Cardiac muscle cell (in vitro differentiated cells and primary cell): Measurements from ENCODE around the gene RHOU. TPM values are rescaled to one million over a fixed set of nuclear protein-coding genes. Genes with fewer than 3 reads are reported as not detected.

Source experiments
- DNase-seq, 2 donors: peaks; one replicate each; pipeline versions ENCODE4 v3.0.0 to v3.0.0-alpha.2; 2010 to 2017; ENCODE audit warnings: low read depth in 1 of 2, low spot score in 1 of 2
- H3K27ac ChIP-seq: fragments of 200-600 bp; sonication (generic); 2 replicates; pipeline ENCODE4 v1.5.1; 2016
- H3K27me3 ChIP-seq: fragments of 200-600 bp; sonication (generic); 2 replicates; pipeline ENCODE4 v1.6.0; 2016; ENCODE audit warnings: control low read depth
- H3K36me3 ChIP-seq: fragments of 200-600 bp; sonication (generic); 2 replicates; pipeline ENCODE4 v1.5.1; 2016; ENCODE audit warnings: control low read depth
- H3K4me1 ChIP-seq: fragments of 200-600 bp; sonication (generic); 2 replicates; pipeline ENCODE4 v1.8.1; 2017; ENCODE audit warnings: low read depth, mild to moderate bottlenecking, mixed run types
- H3K4me3 ChIP-seq: fragments of 200-600 bp; sonication (generic); 2 replicates; pipeline ENCODE4 v1.5.1; 2016; ENCODE audit warnings: mild to moderate bottlenecking
- H3K9me3 ChIP-seq: fragments of 200-600 bp; sonication (generic); 2 replicates; pipeline ENCODE4 v1.5.1; 2017; ENCODE audit warnings: low read depth, mild to moderate bottlenecking, control low read depth
- CTCF ChIP-seq: IDR thresholded peaks from 2 replicates; pipeline ENCODE4 v1.5.1; 2012; ENCODE audit warnings: low read depth, mild to moderate bottlenecking, low read length
- polyA plus RNA-seq: library from polyadenylated mRNA; unstranded; fragments of >200 nt; fragmentation: Nextera tagmentation; extraction: Ambion mirVana; gene quantifications from 2 replicates; pipeline ENCODE4 v1.2.1, GENCODE V29; 2016
- total RNA-seq: library from RNA; depleted of rRNA; stranded (reverse); fragments of >200 nt; gene quantifications from 2 replicates; pipeline ENCODE4 v1.2.3, GENCODE V29; 2016

RHOU gene
- total and polyA plus RNA-seq, 2 experiments from 2014 or later = 1.2 to 2.3 TPM

DNA sequence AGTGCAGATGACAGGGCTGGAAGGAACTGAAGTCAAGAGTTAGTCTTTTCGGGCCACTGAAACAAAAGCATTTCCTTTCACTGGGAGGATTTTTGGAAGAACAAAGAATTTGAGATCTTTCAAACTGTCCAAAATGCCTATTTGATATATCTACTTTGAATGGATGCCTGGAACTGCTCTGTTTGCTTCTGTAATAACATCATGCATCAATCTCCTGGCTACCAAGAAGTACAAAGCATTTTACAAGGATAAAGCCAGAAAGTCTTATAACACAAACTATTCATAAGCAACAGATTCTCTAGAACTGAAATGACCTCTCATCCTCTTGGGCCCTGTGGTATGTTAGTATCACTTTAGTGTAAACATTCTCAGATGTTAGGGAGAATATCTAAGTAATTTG, 18.2 kb upstream of the RHOU start:
- Histone ChIP-seq H3K27me3 (peaks cover 3% of the 10 kb centered on the region), H3K4me1 (no peaks in the 10 kb centered on the region), H3K27ac (no peak overlapping the region), H3K4me3 (no peak overlapping the region), H3K9me3 (no peaks in the 10 kb centered on the region), H3K36me3 (no peaks in the 10 kb centered on the region)
- TF ChIP-seq CTCF = no peak
- no peak for DNase-seq

DNA sequence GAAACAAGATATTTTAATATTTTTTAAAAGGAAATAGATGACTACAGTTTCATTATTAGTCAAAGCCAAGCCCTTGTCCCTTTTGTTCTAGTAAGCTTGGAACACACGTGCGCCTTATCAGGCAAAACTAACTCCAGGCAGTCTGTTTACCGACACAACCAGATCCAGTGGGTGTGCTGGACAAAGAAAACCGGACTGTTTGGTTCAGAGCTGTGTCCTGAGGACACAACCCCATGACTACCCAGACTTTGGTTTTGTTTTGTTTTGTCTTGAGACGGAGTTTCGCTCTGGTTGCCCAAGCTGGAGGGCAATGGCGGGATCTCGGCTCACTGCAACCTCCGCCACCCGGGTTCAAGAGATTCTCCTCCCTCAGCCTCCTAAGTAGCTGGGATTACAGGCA, 13.9 kb upstream of the RHOU start:
- Histone ChIP-seq H3K9me3 (no peaks in the 10 kb centered on the region), H3K4me3 (no peak overlapping the region), H3K36me3 (no peaks in the 10 kb centered on the region), H3K27ac (no peak overlapping the region), H3K27me3 (peaks cover 7% of the 10 kb centered on the region), H3K4me1 (no peaks in the 10 kb centered on the region)
- TF ChIP-seq CTCF = no peak
- DNase-seq = no peak

DNA sequence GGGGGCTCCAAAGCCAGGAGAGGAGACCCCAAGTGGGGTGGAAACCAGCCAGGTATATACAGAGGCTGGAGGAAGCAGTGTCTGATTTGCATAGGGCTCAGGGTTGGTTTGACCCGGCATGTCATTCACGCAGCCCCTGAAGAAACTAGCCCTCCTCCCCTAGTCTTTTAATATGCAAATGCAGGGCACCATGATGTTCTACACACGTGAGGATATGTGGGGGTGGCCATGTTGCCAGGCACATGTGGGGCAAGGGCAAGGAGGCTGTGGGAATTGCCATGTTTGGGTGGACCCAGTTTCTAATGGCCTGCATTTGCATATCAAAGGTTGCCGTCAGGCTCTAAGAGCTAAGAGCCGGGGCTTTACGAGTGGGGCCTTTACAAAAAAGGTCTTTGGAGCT, 12.0 kb upstream of the RHOU start:
- H3K27me3 ChIP-seq = peaks cover 16% of the 10 kb centered on the region
- TF ChIP-seq CTCF = no peak

DNA sequence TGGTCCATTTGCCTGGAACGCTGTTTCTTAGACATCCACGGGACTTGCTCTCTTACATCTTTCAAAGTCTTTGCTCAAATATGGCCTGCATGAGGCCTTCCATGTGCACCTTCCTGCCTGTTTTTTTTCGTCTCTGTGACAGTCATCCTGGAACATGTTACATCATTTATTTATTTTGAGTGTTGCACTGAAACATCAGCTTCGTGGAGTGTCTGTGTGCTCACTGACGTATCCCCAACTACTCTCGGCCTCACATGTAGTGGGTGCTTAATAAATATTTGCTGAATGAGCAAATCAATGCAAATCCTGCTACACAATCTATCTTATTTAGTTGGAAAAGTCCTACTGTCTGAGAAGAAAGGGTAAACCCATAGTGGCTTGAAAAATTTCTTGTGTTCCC, 11.4 kb upstream of the RHOU start:
- Histone ChIP-seq H3K4me1 (no peaks in the 10 kb centered on the region), H3K27me3 (peaks cover 15% of the 10 kb centered on the region), H3K4me3 (no peak overlapping the region), H3K9me3 (no peaks in the 10 kb centered on the region), H3K36me3 (no peaks in the 10 kb centered on the region), H3K27ac (no peak overlapping the region)
- no peak for TF ChIP-seq CTCF
- DNase-seq = no peak

More for the DNA sequence above, 12.0 kb upstream of the RHOU start:
- no peak for DNase-seq
- Histone ChIP-seq H3K9me3 (no peaks in the 10 kb centered on the region), H3K4me3 (no peak overlapping the region), H3K27ac (no peak overlapping the region), H3K36me3 (no peaks in the 10 kb centered on the region), H3K4me1 (no peaks in the 10 kb centered on the region)

DNA sequence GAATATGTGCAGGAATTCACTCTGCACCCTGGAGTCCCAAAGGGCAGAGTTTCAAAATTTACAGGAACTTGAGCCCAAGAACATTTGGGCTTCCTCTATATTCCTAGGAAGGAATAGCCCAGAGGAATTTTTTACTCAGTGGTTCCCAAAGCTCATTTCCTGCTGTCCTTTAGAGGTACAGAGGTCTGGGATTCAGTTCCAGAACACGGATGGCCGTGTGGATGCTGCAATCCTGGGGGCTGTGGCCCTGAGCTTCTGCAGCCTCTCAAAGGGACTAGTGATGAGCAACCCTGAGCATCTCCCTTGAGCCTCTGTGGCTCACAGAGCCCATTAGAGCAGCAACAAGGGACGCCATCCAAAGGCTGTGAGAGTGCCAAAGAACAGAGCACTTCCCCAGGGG, 10.1 kb upstream of the RHOU start:
- no peak for TF ChIP-seq CTCF
- Histone ChIP-seq H3K4me3 (no peak overlapping the region), H3K4me1 (no peaks in the 10 kb centered on the region), H3K9me3 (no peaks in the 10 kb centered on the region), H3K27ac (no peak overlapping the region), H3K27me3 (peaks cover 18% of the 10 kb centered on the region), H3K36me3 (no peaks in the 10 kb centered on the region)
- DNase-seq = no peak

- no peak for TF ChIP-seq CTCF
- DNase-seq = peak in 1 of 2 donors; percentile 72
Observed at GRCh38 chr1:228727681-228728171, 7.6 kb upstream of the RHOU start.

More at GRCh38 chr1:228727681-228728171, 7.6 kb upstream of the RHOU start:
- H3K27ac ChIP-seq = no peak overlapping the region
- H3K4me3 ChIP-seq = no peak overlapping the region
- no peaks in the 10 kb centered on the region for H3K4me1 ChIP-seq
- peaks cover 36% of the 10 kb centered on the region for H3K27me3 ChIP-seq
- H3K36me3 ChIP-seq = no peaks in the 10 kb centered on the region
- H3K9me3 ChIP-seq = no peaks in the 10 kb centered on the region
